Right atrium auricular region (tissue), 2 donors: ENCODE measurements around the gene PCYT1A. TPM values are rescaled to one million over a fixed set of nuclear protein-coding genes. Genes with fewer than 3 reads are reported as not detected.

ENCODE experiments used
- DNase-seq: peaks from one replicate; pipeline ENCODE4 v3.0.0-alpha.2; 2019; ENCODE audit warnings: low spot score
- H3K27ac ChIP-seq, 2 donors: fragments of 200-600 bp; sonication (generic); 1 replicate in 1 of 2; 2 replicates in 1 of 2; pipeline ENCODE4 v1.5.1; 2016 to 2019
- H3K27me3 ChIP-seq, 2 donors: fragments of 200-600 bp; sonication (generic); one replicate each; pipeline versions ENCODE4 v1.5.1 to v1.6.0; 2017 to 2019
- H3K36me3 ChIP-seq: fragments of 200-600 bp; sonication (generic); one replicate; pipeline ENCODE4 v1.5.1; 2016
- H3K4me1 ChIP-seq, 2 donors: fragments of 200-600 bp; sonication (generic); one replicate each; pipeline versions ENCODE4 v1.5.1 to v1.6.0; 2017 to 2019
- H3K4me3 ChIP-seq, 2 donors: fragments of 200-600 bp; sonication (generic); 1 replicate in 1 of 2; 2 replicates in 1 of 2; pipeline ENCODE4 v1.5.1; 2017 to 2019; ENCODE audit warnings: mild to moderate bottlenecking in 1 of 2, moderate library complexity in 1 of 2
- H3K9me3 ChIP-seq, 2 donors: fragments of 200-600 bp; sonication (generic); one replicate each; pipeline ENCODE4 v1.5.1; 2019
- CTCF ChIP-seq, 2 donors: fragments of 200-600 bp; sonication (generic); IDR thresholded peaks; one replicate each; pipeline ENCODE4 v1.5.1; 2019; ENCODE audit warnings: antibody characterized with exemption in 2 of 2
- total RNA-seq, 2 donors: library from RNA; depleted of rRNA; stranded (reverse); fragments of >200 nt; gene quantifications; one replicate each; pipeline ENCODE4 v1.1.0, GENCODE V29; 2016

The PCYT1A gene
- total RNA-seq, 2 donors from 2014 or later = 89.0 to 135 TPM

- no peaks in the 10 kb centered on the region for H3K36me3 ChIP-seq
- no peaks in the 10 kb centered on the region for H3K27me3 ChIP-seq
- H3K27ac ChIP-seq = peak overlapping the region; percentile 67 to 86
- no peak overlapping the region for H3K4me3 ChIP-seq
- no peak for TF ChIP-seq CTCF (IDR thresholded peaks at IDR 0.05)
- H3K4me1 ChIP-seq = peaks cover 0 to 59% of the 10 kb centered on the region in 2 donors
- H3K9me3 ChIP-seq = no peaks in the 10 kb centered on the region
- DNase-seq = no peak
These were observed 6.7 kb downstream of the PCYT1A start for GRCh38 chr3:196280689-196281440.

- H3K9me3 ChIP-seq = no peaks in the 10 kb centered on the region
- TF ChIP-seq CTCF (IDR thresholded peaks at IDR 0.05) = no peak
- no peak for DNase-seq
- H3K27ac ChIP-seq = no peak overlapping the region
- H3K4me1 ChIP-seq = peaks cover 0 to 35% of the 10 kb centered on the region in 2 donors
- H3K27me3 ChIP-seq = no peaks in the 10 kb centered on the region
- H3K4me3 ChIP-seq = no peak overlapping the region
- peaks cover 12% of the 10 kb centered on the region for H3K36me3 ChIP-seq
These were observed 12.4 kb downstream of the PCYT1A start for GRCh38 chr3:196275126-196275525.

GRCh38 chr3:196274585-196274984, 12.9 kb downstream of the PCYT1A start:
- Histone ChIP-seq H3K36me3 (peaks cover 18% of the 10 kb centered on the region), H3K4me1 (peaks cover 0 to 32% of the 10 kb centered on the region in 2 donors), H3K9me3 (no peaks in the 10 kb centered on the region), H3K27ac (no peak overlapping the region), H3K27me3 (no peaks in the 10 kb centered on the region), H3K4me3 (no peak overlapping the region)
- DNase-seq = no peak
- TF ChIP-seq CTCF (IDR thresholded peaks at IDR 0.05) = no peak

- Histone ChIP-seq H3K27ac (no peak overlapping the region), H3K4me3 (no peak overlapping the region), H3K9me3 (no peaks in the 10 kb centered on the region), H3K4me1 (peaks cover 0 to 27% of the 10 kb centered on the region in 2 donors), H3K36me3 (peaks cover 27% of the 10 kb centered on the region), H3K27me3 (no peaks in the 10 kb centered on the region)
- DNase-seq = no peak
- TF ChIP-seq CTCF (IDR thresholded peaks at IDR 0.05) = no peak
These were observed 13.9 kb downstream of the PCYT1A start for GRCh38 chr3:196273655-196274054.

- H3K9me3 ChIP-seq = no peaks in the 10 kb centered on the region
- H3K27ac ChIP-seq = peak overlapping the region; percentile 11 to 70
- TF ChIP-seq CTCF (IDR thresholded peaks at IDR 0.05) = no peak
- peaks cover 34% of the 10 kb centered on the region for H3K36me3 ChIP-seq
- H3K27me3 ChIP-seq = no peaks in the 10 kb centered on the region
- H3K4me3 ChIP-seq = no peak overlapping the region
- DNase-seq = no peak
- H3K4me1 ChIP-seq = peaks cover 0 to 34% of the 10 kb centered on the region in 2 donors
These were observed 14.7 kb downstream of the PCYT1A start for GRCh38 chr3:196272826-196273225.

- Histone ChIP-seq H3K27ac (no peak overlapping the region), H3K27me3 (no peaks in the 10 kb centered on the region), H3K36me3 (peaks cover 56% of the 10 kb centered on the region), H3K9me3 (no peaks in the 10 kb centered on the region), H3K4me3 (no peak overlapping the region), H3K4me1 (peaks cover 0 to 34% of the 10 kb centered on the region in 2 donors)
- TF ChIP-seq CTCF (IDR thresholded peaks at IDR 0.05) = no peak
- DNase-seq = no peak
These were observed 17.0 kb downstream of the PCYT1A start for GRCh38 chr3:196270499-196270898.
